HepG2 (cell line): ENCODE measurements around the gene DEFB112. TPM values are rescaled to one million over a fixed set of nuclear protein-coding genes. Genes with fewer than 3 reads are reported as not detected.

Experiments
- ATAC-seq: fragments of 200-7000 bp; cut with Tn5 transposase; 3 replicates; pipeline ENCODE4 v1.9.1; 2020; ENCODE audit warnings: mild to moderate bottlenecking, moderate library complexity
- BruUV-seq: library from RNA; stranded (reverse); fragments of 400-500 nt; replicated peaks from 2 replicates; lab custom pipeline; 2021; lab: Mats Ljungman, UMichigan
- CTCF ChIA-PET: fragments of 300-600 bp; formaldehyde crosslinking; extraction: SDS; loops from one replicate; lab custom pipeline; 2021; ENCODE audit warnings: low total read pairs, inconsistent platforms, low intra/inter-chr PET ratio; lab: Yijun Ruan, JAX
- POLR2A ChIA-PET: fragments of 350-600 bp; sonication (Branson Sonifier 250); formaldehyde crosslinking; loops from one replicate; lab custom pipeline; 2020; ENCODE audit warnings: antibody characterized with exemption, inconsistent platforms; lab: Yijun Ruan, JAX
- DNase-seq: peaks from one replicate; pipeline ENCODE4 v3.0.0-alpha.2; 2015; ENCODE audit warnings: low spot score
- FAIRE-seq: peaks from 3 replicates; lab custom pipeline; 2011; peaks lifted over from hg19 to GRCh38; lab: Jason Lieb, UNC
- H2AFZ ChIP-seq: one replicate; pipeline ENCODE4 v1.6.1; 2011; ENCODE audit warnings: low read length, inconsistent platforms
- H3K27ac ChIP-seq: fragments of 300-600 bp; 3 replicates; pipeline ENCODE4 v1.8.0; 2011; ENCODE audit warnings: mixed run types, mild to moderate bottlenecking, mixed read lengths, low read length, inconsistent platforms; ENCODE audit not compliant: insufficient read depth; ENCODE audit errors: extremely low read length
- H3K27me3 ChIP-seq, 2 experiments: fragments of 200-600 bp in 1 of 2; 2 replicates in 1 of 2; 3 replicates in 1 of 2; pipeline versions ENCODE4 v1.6.0 to v1.8.0; 2011; ENCODE audit warnings: low read length in 2 of 2, mild to moderate bottlenecking in 2 of 2, moderate library complexity in 2 of 2, inconsistent platforms in 1 of 2; ENCODE audit not compliant: insufficient read depth in 2 of 2, control insufficient read depth in 1 of 2
- H3K36me3 ChIP-seq, 2 experiments: fragments of 200-600 bp in 1 of 2; replicated peaks in 1 of 2; 2 replicates in 1 of 2; 3 replicates in 1 of 2; pipeline versions ENCODE4 v1.5.1 to v1.8.0; 2011; ENCODE audit warnings: low read length in 2 of 2, inconsistent platforms in 1 of 2; ENCODE audit not compliant: insufficient read depth in 2 of 2, control insufficient read depth in 1 of 2
- H3K4me1 ChIP-seq: 2 replicates; pipeline ENCODE4 v1.5.1; 2012; ENCODE audit warnings: low read length, inconsistent platforms; ENCODE audit not compliant: insufficient read depth
- H3K4me2 ChIP-seq: 2 replicates; pipeline ENCODE4 v1.6.0; 2011; ENCODE audit warnings: low read depth, low read length, inconsistent platforms
- H3K4me3 ChIP-seq, 3 experiments: fragments of 200-600 bp in 1 of 3; sonication (generic), shearing (Covaris generic) in 1 of 3; replicated peaks in 1 of 3; 2 replicates each; pipeline ENCODE4 v1.5.1; 2011 to 2016; ENCODE audit warnings: low read length in 3 of 3, inconsistent platforms in 2 of 3, low read depth in 2 of 3, mild to moderate bottlenecking in 2 of 3, control low read depth in 1 of 3, mixed read lengths in 1 of 3; ENCODE audit not compliant: insufficient read depth in 1 of 3
- H3K79me2 ChIP-seq: one replicate; pipeline ENCODE4 v1.6.1; 2011; ENCODE audit warnings: low read length, inconsistent platforms; ENCODE audit not compliant: insufficient read depth
- H3K9ac ChIP-seq: 2 replicates; pipeline ENCODE4 v1.6.0; 2011; ENCODE audit warnings: mild to moderate bottlenecking, low read depth, low read length, inconsistent platforms; ENCODE audit not compliant: insufficient read depth
- H3K9me3 ChIP-seq: 2 replicates; pipeline ENCODE4 v1.5.1; 2012; ENCODE audit warnings: mild to moderate bottlenecking, low read length
- H4K20me1 ChIP-seq: 2 replicates; pipeline ENCODE4 v1.6.0; 2011; ENCODE audit warnings: inconsistent platforms, mild to moderate bottlenecking, low read length, moderate library complexity; ENCODE audit not compliant: insufficient read depth
- CREM ChIP-seq, 2 experiments: sonication (generic) in 1 of 2; formaldehyde crosslinking in 1 of 2; IDR thresholded peaks; 2 replicates each; pipeline versions ENCODE4 v1.4.0 to v1.6.1; 2016 to 2020; ENCODE audit warnings: antibody characterized with exemption in 1 of 2, mild to moderate bottlenecking in 1 of 2, missing genetic modification reagents in 1 of 2
- MATR3 ChIP-seq: sonication (generic); formaldehyde crosslinking; IDR thresholded peaks from 2 replicates; pipeline ENCODE4 v1.4.0; 2020; ENCODE audit warnings: missing genetic modification reagents
- MED13 ChIP-seq: sonication (generic); formaldehyde crosslinking; IDR thresholded peaks from 2 replicates; pipeline ENCODE4 v1.5.0; 2020; ENCODE audit warnings: missing genetic modification reagents
- MIXL1 ChIP-seq: IDR thresholded peaks from 2 replicates; pipeline ENCODE4 v1.6.1; 2016
- NONO ChIP-seq, 2 experiments: fragments of 450-650 bp in 1 of 2; sonication (generic) in 1 of 2; formaldehyde crosslinking in 1 of 2; IDR thresholded peaks in 1 of 2; conservative IDR thresholded peaks in 1 of 2; 2 replicates each; pipeline versions ENCODE4 v1.6.1 to v1.8.0; 2017 to 2022; ENCODE audit warnings: mild to moderate bottlenecking in 1 of 2, missing genetic modification reagents in 1 of 2, moderate library complexity in 1 of 2
- SMARCE1 ChIP-seq: fragments of 450-650 bp; IDR thresholded peaks from 2 replicates; pipeline ENCODE4 v1.6.1; 2017; ENCODE audit warnings: borderline replicate concordance
- SOX13 ChIP-seq, 3 experiments: fragments of 450-650 bp in 1 of 3; sonication (generic) in 1 of 3; formaldehyde crosslinking in 1 of 3; IDR thresholded peaks in 2 of 3; conservative IDR thresholded peaks in 1 of 3; 2 replicates each; pipeline versions ENCODE4 v1.5.0 to v1.6.1; 2016 to 2020; ENCODE audit warnings: antibody characterized with exemption in 1 of 3, mild to moderate bottlenecking in 1 of 3, missing compliant biosample characterization in 1 of 3, missing genetic modification reagents in 1 of 3, moderate library complexity in 1 of 3
- SOX5 ChIP-seq: IDR thresholded peaks from 2 replicates; pipeline ENCODE4 v1.6.1; 2016; ENCODE audit warnings: borderline replicate concordance
- ZFX ChIP-seq: sonication (generic); formaldehyde crosslinking; IDR thresholded peaks from 2 replicates; pipeline ENCODE4 v1.4.0; 2020; ENCODE audit warnings: mild to moderate bottlenecking, low read depth, missing genetic modification reagents, moderate library complexity
- ZNF207 ChIP-seq: fragments of 450-650 bp; IDR thresholded peaks from 2 replicates; pipeline ENCODE4 v1.6.1; 2016; ENCODE audit warnings: antibody characterized with exemption, borderline replicate concordance
- ZNF557 ChIP-seq: sonication (generic); formaldehyde crosslinking; IDR thresholded peaks from 2 replicates; pipeline ENCODE4 v1.4.0; 2020; ENCODE audit warnings: missing genetic modification reagents
- ZNF615 ChIP-seq: sonication (generic); formaldehyde crosslinking; IDR thresholded peaks from 2 replicates; pipeline ENCODE4 v1.5.0; 2020; ENCODE audit warnings: mild to moderate bottlenecking, missing genetic modification reagents, borderline replicate concordance
- ZNF674 ChIP-seq: sonication (generic); formaldehyde crosslinking; IDR thresholded peaks from 2 replicates; pipeline ENCODE4 v1.5.0; 2020; ENCODE audit warnings: low read depth, mild to moderate bottlenecking, missing genetic modification reagents
- ZSCAN29 ChIP-seq: sonication (generic); formaldehyde crosslinking; conservative IDR thresholded peaks from 2 replicates; pipeline ENCODE4 v1.4.0; 2020; ENCODE audit warnings: mild to moderate bottlenecking, missing genetic modification reagents
- WGBS: methylation state at CpG from one replicate; pipeline ENCODE4 v1.1.6; 2017; ENCODE audit warnings: low lambda C conversion rate; 5-methylcytosine and 5-hydroxymethylcytosine counted together
- in situ Hi-C: cut with HindIII; loops from 2 replicates; pipeline ENCODE4 v1.10.0; 2017; ENCODE audit warnings: low pct_unique_long_range_greater_than_20kb; ENCODE audit not compliant: extremely low pct_ligation_motif_present
- intact Hi-C: fragments of 100-400 bp; cut with micrococcal nuclease; formaldehyde crosslinking; loops from one replicate; pipeline ENCODE4 v1.10.0; 2022; ENCODE audit not compliant: unreplicated experiment
- polyA plus RNA-seq, 8 experiments: library from polyadenylated mRNA; depleted of rRNA in 3 of 8; stranded (reverse) in 7 of 8; unstranded in 1 of 8; fragments of >200 nt; fragmentation: Illumina TruSeq in 4 of 8; extraction: Trizol in 4 of 8; gene quantifications; 2 replicates each; pipeline versions ENCODE4 v1.2.1 to v1.2.3, GENCODE V29; 2011 to 2016; ENCODE audit warnings: low read depth in 4 of 8, missing spikeins in 1 of 8, mixed read lengths in 1 of 8; ENCODE audit not compliant: insufficient read depth in 1 of 8
- total RNA-seq, 5 experiments: library from RNA; depleted of rRNA; stranded (reverse); fragments of >200 nt; fragmentation: Illumina TruSeq; extraction: Trizol; gene quantifications; 2 replicates each; pipeline ENCODE4 v1.2.3, GENCODE V29; 2016; ENCODE audit warnings: low read depth in 1 of 5
- TF ChIP-seq, protein P1 (sequence below): sonication (generic); formaldehyde crosslinking; IDR thresholded peaks from 2 replicates; pipeline ENCODE4 v1.4.0; 2020; ENCODE audit warnings: missing genetic modification reagents
- TF ChIP-seq, protein P2 (sequence below): sonication (generic); formaldehyde crosslinking; IDR thresholded peaks from 2 replicates; pipeline ENCODE4 v1.4.0; 2020; ENCODE audit warnings: missing genetic modification reagents
- TF ChIP-seq, protein P3 (sequence below): sonication (generic); formaldehyde crosslinking; IDR thresholded peaks from 2 replicates; pipeline ENCODE4 v1.4.0; 2020; ENCODE audit warnings: mild to moderate bottlenecking, missing genetic modification reagents

Gene DEFB112
- total and polyA plus RNA-seq, 2 of the 13 experiments (the other 11 are each of a cell fraction or from before 2014, with no cell fraction given), result not detected

DNA sequence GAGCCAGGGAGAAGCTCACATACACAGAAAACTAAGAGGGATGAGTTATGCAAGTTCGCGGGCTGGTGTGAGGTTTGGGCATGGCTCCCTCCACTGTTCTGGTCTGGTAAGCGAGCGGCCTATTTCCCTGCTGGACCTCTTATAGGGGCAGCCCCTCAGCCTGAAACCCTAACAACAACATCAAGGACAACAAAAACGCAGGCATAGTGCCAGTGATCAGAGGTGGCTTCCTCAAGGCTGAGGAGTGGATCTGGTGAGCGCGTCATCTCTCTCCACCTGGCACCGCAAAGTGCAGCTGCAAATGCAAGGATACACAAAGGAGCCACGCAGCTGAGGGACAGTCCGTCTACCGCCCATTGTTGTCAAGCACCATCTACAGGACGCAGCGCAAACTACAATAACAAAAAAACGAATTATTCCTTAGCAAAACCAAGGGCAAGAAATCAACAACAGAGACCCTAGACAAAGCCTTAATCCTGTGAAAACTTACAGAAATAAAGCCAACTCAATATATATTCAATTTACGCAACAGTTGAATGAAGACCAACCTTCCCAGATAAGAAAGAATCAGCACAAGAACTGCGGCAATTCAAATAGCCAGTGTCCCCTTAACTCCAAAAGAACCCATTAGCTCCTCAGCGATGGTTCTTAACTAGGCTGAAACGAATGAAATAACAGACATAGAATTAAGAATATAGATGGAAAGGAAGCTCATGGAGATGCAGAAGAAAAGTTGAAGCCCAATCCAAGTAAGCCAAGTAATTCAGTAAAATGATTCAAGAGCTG is 18.8 kb downstream of the DEFB112 start:
- CTCF ChIA-PET, result no interaction called here
- H3K9me3 ChIP-seq, result no peaks in the 10 kb centered on the region
- 23% methylated on average over 18 of the region's 18 CpGs for WGBS
- FAIRE-seq (peak; percentile 86), DNase-seq (peak; percentile 47), ATAC-seq (peak; percentile 99)
- 0 out of 2 replicates have a peak, but pooled peaks cover 7% of the 10 kb centered on the region for H3K4me1 ChIP-seq
- BruUV-seq, result no TSS peak
- no peaks in the 10 kb centered on the region for H3K79me2 ChIP-seq
- no peaks in the 10 kb centered on the region for H4K20me1 ChIP-seq
- no peak overlapping the region for H3K27ac ChIP-seq
- H3K4me3 ChIP-seq, result peak overlapping the region in 1 of 3 experiments; percentile 52; a peak in 2 of 6 replicates
- no peaks in the 10 kb centered on the region for H3K27me3 ChIP-seq
- intact Hi-C loops (no loop called here), in situ Hi-C loops (no loop called here)
- H3K9ac ChIP-seq, result no peak overlapping the region
- H3K4me2 ChIP-seq, result peak overlapping the region; percentile 73
- POLR2A ChIA-PET, result no interaction called here
- peak overlapping the region; percentile 32 for H2AFZ ChIP-seq
- H3K36me3 ChIP-seq, result no peaks in the 10 kb centered on the region
- TF ChIP-seq SMARCE1 (no peak), NONO (IDR thresholded peaks at IDR 0.05) (no peak), NONO (CRISPR knock-in tag; conservative IDR thresholded peaks at IDR 0.05) (no peak), SOX5 (CRISPR knock-in tag) (peak; percentile 88), SOX13 (IDR thresholded peaks at IDR 0.05) (peak; percentile 49), SOX13 (CRISPR knock-in tag; conservative IDR thresholded peaks at IDR 0.05 in 1 of 2, IDR thresholded peaks at IDR 0.05 in 1 of 2) (peak in 1 of 2 experiments; percentile 87; a peak in 2 of 4 replicates), MATR3 (CRISPR knock-in tag) (no peak), ZNF674 (CRISPR knock-in tag) (no peak), ZNF207 (no peak), MIXL1 (CRISPR knock-in tag) (no peak), ZNF615 (CRISPR knock-in tag) (no peak), ZNF557 (no peak), CREM (IDR thresholded peaks at IDR 0.05) (no peak), CREM (CRISPR knock-in tag; IDR thresholded peaks at IDR 0.05) (no peak), ZSCAN29 (CRISPR knock-in tag) (0 out of 2 replicates have a peak, but pooled peaks have one; percentile 44), ZFX (CRISPR knock-in tag) (0 out of 2 replicates have a peak, but pooled peaks have one; percentile 13), MED13 (CRISPR knock-in tag) (no peak)
- TF ChIP-seq, protein P1, sequence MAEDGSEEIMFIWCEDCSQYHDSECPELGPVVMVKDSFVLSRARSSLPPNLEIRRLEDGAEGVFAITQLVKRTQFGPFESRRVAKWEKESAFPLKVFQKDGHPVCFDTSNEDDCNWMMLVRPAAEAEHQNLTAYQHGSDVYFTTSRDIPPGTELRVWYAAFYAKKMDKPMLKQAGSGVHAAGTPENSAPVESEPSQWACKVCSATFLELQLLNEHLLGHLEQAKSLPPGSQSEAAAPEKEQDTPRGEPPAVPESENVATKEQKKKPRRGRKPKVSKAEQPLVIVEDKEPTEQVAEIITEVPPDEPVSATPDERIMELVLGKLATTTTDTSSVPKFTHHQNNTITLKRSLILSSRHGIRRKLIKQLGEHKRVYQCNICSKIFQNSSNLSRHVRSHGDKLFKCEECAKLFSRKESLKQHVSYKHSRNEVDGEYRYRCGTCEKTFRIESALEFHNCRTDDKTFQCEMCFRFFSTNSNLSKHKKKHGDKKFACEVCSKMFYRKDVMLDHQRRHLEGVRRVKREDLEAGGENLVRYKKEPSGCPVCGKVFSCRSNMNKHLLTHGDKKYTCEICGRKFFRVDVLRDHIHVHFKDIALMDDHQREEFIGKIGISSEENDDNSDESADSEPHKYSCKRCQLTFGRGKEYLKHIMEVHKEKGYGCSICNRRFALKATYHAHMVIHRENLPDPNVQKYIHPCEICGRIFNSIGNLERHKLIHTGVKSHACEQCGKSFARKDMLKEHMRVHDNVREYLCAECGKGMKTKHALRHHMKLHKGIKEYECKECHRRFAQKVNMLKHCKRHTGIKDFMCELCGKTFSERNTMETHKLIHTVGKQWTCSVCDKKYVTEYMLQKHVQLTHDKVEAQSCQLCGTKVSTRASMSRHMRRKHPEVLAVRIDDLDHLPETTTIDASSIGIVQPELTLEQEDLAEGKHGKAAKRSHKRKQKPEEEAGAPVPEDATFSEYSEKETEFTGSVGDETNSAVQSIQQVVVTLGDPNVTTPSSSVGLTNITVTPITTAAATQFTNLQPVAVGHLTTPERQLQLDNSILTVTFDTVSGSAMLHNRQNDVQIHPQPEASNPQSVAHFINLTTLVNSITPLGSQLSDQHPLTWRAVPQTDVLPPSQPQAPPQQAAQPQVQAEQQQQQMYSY, result no peak
- TF ChIP-seq, protein P2, sequence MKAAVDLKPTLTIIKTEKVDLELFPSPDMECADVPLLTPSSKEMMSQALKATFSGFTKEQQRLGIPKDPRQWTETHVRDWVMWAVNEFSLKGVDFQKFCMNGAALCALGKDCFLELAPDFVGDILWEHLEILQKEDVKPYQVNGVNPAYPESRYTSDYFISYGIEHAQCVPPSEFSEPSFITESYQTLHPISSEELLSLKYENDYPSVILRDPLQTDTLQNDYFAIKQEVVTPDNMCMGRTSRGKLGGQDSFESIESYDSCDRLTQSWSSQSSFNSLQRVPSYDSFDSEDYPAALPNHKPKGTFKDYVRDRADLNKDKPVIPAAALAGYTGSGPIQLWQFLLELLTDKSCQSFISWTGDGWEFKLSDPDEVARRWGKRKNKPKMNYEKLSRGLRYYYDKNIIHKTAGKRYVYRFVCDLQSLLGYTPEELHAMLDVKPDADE (CRISPR knock-in tag), result no peak
- TF ChIP-seq, protein P3, sequence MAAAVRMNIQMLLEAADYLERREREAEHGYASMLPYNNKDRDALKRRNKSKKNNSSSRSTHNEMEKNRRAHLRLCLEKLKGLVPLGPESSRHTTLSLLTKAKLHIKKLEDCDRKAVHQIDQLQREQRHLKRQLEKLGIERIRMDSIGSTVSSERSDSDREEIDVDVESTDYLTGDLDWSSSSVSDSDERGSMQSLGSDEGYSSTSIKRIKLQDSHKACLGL (CRISPR knock-in tag), result no peak
